Measurements from ENCODE around the gene FBXW8.

FBXW8 gene

GRCh38 chr12:117031843-117032592 lies 121.3 kb downstream of the FBXW8 start:
- DNase-seq (ENCODE audit: insufficient read length, low spot score) (no peak), FAIRE-seq (no peak)
- TF ChIP-seq PAX5 (IDR thresholded peaks at IDR 0.05; ENCODE audit: insufficient read depth, low read length, severe bottlenecking) (no peak), SPI1 (IDR thresholded peaks at IDR 0.05; ENCODE audit: low read depth, low read length) (no peak), TAF1 (IDR thresholded peaks at IDR 0.05; ENCODE audit: low read depth, low read length) (no peak), POLR2A (IDR thresholded peaks at IDR 0.05; ENCODE audit: low read depth, low read length) (no peak), POLR2AphosphoS5 (IDR thresholded peaks at IDR 0.05; ENCODE audit: low read depth, low read length) (no peak), POU2F2 (IDR thresholded peaks at IDR 0.05; ENCODE audit: low read depth, low read length) (no peak)

- TF ChIP-seq POU2F2 (IDR thresholded peaks at IDR 0.05; ENCODE audit: low read depth, low read length): no peak
- no peak for TF ChIP-seq POLR2AphosphoS5 (IDR thresholded peaks at IDR 0.05; ENCODE audit: low read depth, low read length)
- no peak for TF ChIP-seq PAX5 (IDR thresholded peaks at IDR 0.05; ENCODE audit: insufficient read depth, low read length, severe bottlenecking)
- no peak for TF ChIP-seq POLR2A (IDR thresholded peaks at IDR 0.05; ENCODE audit: low read depth, low read length)
- no peak for TF ChIP-seq SPI1 (IDR thresholded peaks at IDR 0.05; ENCODE audit: low read depth, low read length)
- TF ChIP-seq TAF1 (IDR thresholded peaks at IDR 0.05; ENCODE audit: low read depth, low read length): no peak
- DNase-seq (ENCODE audit: insufficient read length, low spot score) (no peak), FAIRE-seq (no peak)
These were observed 122.0 kb downstream of the FBXW8 start for GRCh38 chr12:117032593-117033381.

GRCh38 chr12:117033382-117034221 lies 122.9 kb downstream of the FBXW8 start:
- TF ChIP-seq TAF1 (IDR thresholded peaks at IDR 0.05; ENCODE audit: low read depth, low read length): no peak
- no peak for TF ChIP-seq POLR2AphosphoS5 (IDR thresholded peaks at IDR 0.05; ENCODE audit: low read depth, low read length)
- no peak for TF ChIP-seq SPI1 (IDR thresholded peaks at IDR 0.05; ENCODE audit: low read depth, low read length)
- no peak for TF ChIP-seq PAX5 (IDR thresholded peaks at IDR 0.05; ENCODE audit: insufficient read depth, low read length, severe bottlenecking)
- TF ChIP-seq POU2F2 (IDR thresholded peaks at IDR 0.05; ENCODE audit: low read depth, low read length): no peak
- TF ChIP-seq POLR2A (IDR thresholded peaks at IDR 0.05; ENCODE audit: low read depth, low read length): no peak
- DNase-seq (ENCODE audit: insufficient read length, low spot score) (no peak), FAIRE-seq (no peak)

- FAIRE-seq (no peak), DNase-seq (ENCODE audit: insufficient read length, low spot score) (no peak)
- TF ChIP-seq POU2F2 (IDR thresholded peaks at IDR 0.05; ENCODE audit: low read depth, low read length): no peak
- TF ChIP-seq POLR2AphosphoS5 (IDR thresholded peaks at IDR 0.05; ENCODE audit: low read depth, low read length): no peak
- TF ChIP-seq SPI1 (IDR thresholded peaks at IDR 0.05; ENCODE audit: low read depth, low read length): no peak
- no peak for TF ChIP-seq TAF1 (IDR thresholded peaks at IDR 0.05; ENCODE audit: low read depth, low read length)
- TF ChIP-seq POLR2A (IDR thresholded peaks at IDR 0.05; ENCODE audit: low read depth, low read length): no peak
These were observed 123.5 kb downstream of the FBXW8 start for GRCh38 chr12:117034249-117034648.

GRCh38 chr12:117034701-117035151 lies 124.0 kb downstream of the FBXW8 start:
- no peak for DNase-seq (ENCODE audit: insufficient read length, low spot score)
- FAIRE-seq: no peak
- TF ChIP-seq POLR2A (IDR thresholded peaks at IDR 0.05; ENCODE audit: low read depth, low read length) (no peak), PAX5 (IDR thresholded peaks at IDR 0.05; ENCODE audit: insufficient read depth, low read length, severe bottlenecking) (no peak), POLR2AphosphoS5 (IDR thresholded peaks at IDR 0.05; ENCODE audit: low read depth, low read length) (no peak), SPI1 (IDR thresholded peaks at IDR 0.05; ENCODE audit: low read depth, low read length) (no peak), POU2F2 (IDR thresholded peaks at IDR 0.05; ENCODE audit: low read depth, low read length) (no peak), TAF1 (IDR thresholded peaks at IDR 0.05; ENCODE audit: low read depth, low read length) (no peak)

GRCh38 chr12:117035287-117035686 lies 124.5 kb downstream of the FBXW8 start:
- DNase-seq (ENCODE audit: insufficient read length, low spot score) (no peak), FAIRE-seq (no peak)
- TF ChIP-seq PAX5 (IDR thresholded peaks at IDR 0.05; ENCODE audit: insufficient read depth, low read length, severe bottlenecking) (no peak), SPI1 (IDR thresholded peaks at IDR 0.05; ENCODE audit: low read depth, low read length) (no peak), POU2F2 (IDR thresholded peaks at IDR 0.05; ENCODE audit: low read depth, low read length) (no peak), TAF1 (IDR thresholded peaks at IDR 0.05; ENCODE audit: low read depth, low read length) (no peak), POLR2A (IDR thresholded peaks at IDR 0.05; ENCODE audit: low read depth, low read length) (no peak), POLR2AphosphoS5 (IDR thresholded peaks at IDR 0.05; ENCODE audit: low read depth, low read length) (no peak)

GRCh38 chr12:117036046-117036445 lies 125.3 kb downstream of the FBXW8 start:
- FAIRE-seq: no peak
- TF ChIP-seq POLR2AphosphoS5 (IDR thresholded peaks at IDR 0.05; ENCODE audit: low read depth, low read length) (no peak), POU2F2 (IDR thresholded peaks at IDR 0.05; ENCODE audit: low read depth, low read length) (no peak), TAF1 (IDR thresholded peaks at IDR 0.05; ENCODE audit: low read depth, low read length) (no peak), PAX5 (IDR thresholded peaks at IDR 0.05; ENCODE audit: insufficient read depth, low read length, severe bottlenecking) (no peak), SPI1 (IDR thresholded peaks at IDR 0.05; ENCODE audit: low read depth, low read length) (no peak), POLR2A (IDR thresholded peaks at IDR 0.05; ENCODE audit: low read depth, low read length) (no peak)

GRCh38 chr12:117036547-117036946 lies 125.8 kb downstream of the FBXW8 start:
- TF ChIP-seq SPI1 (IDR thresholded peaks at IDR 0.05; ENCODE audit: low read depth, low read length): no peak
- TF ChIP-seq TAF1 (IDR thresholded peaks at IDR 0.05; ENCODE audit: low read depth, low read length): no peak
- no peak for TF ChIP-seq POLR2A (IDR thresholded peaks at IDR 0.05; ENCODE audit: low read depth, low read length)
- no peak for TF ChIP-seq POLR2AphosphoS5 (IDR thresholded peaks at IDR 0.05; ENCODE audit: low read depth, low read length)
- no peak for TF ChIP-seq POU2F2 (IDR thresholded peaks at IDR 0.05; ENCODE audit: low read depth, low read length)
- TF ChIP-seq PAX5 (IDR thresholded peaks at IDR 0.05; ENCODE audit: insufficient read depth, low read length, severe bottlenecking): no peak
- DNase-seq (ENCODE audit: insufficient read length, low spot score) (no peak), FAIRE-seq (no peak)

More at GRCh38 chr12:117036046-117036445, 125.3 kb downstream of the FBXW8 start:
- DNase-seq (ENCODE audit: insufficient read length, low spot score): no peak
